GM19193 (cell line): ENCODE data around the gene CYTH1.

ENCODE experiments used
- POLR2A ChIP-seq: IDR thresholded peaks from 4 replicates; pipeline ENCODE4 v1.6.1; 2011; ENCODE audit not compliant: insufficient read depth, insufficient read length; ENCODE audit errors: extremely low read depth

The CYTH1 gene

GRCh38 chr17:78815696-78816095, 33.6 kb upstream of the CYTH1 start:
- TF ChIP-seq POLR2A = no peak

GRCh38 chr17:78812855-78813254, 30.8 kb upstream of the CYTH1 start:
- TF ChIP-seq POLR2A = no peak

- no peak for TF ChIP-seq POLR2A
Measured at GRCh38 chr17:78808163-78808562, 26.1 kb upstream of the CYTH1 start.

GRCh38 chr17:78806451-78806850, 24.4 kb upstream of the CYTH1 start:
- TF ChIP-seq POLR2A = no peak

- no peak for TF ChIP-seq POLR2A
Measured at GRCh38 chr17:78805301-78805700, 23.2 kb upstream of the CYTH1 start.

- TF ChIP-seq POLR2A = no peak
Measured at GRCh38 chr17:78804777-78805176, 22.7 kb upstream of the CYTH1 start.

GRCh38 chr17:78803186-78803845, 21.2 kb upstream of the CYTH1 start:
- TF ChIP-seq POLR2A = no peak

- TF ChIP-seq POLR2A = no peak
Measured at GRCh38 chr17:78802459-78802858, 20.4 kb upstream of the CYTH1 start.

GRCh38 chr17:78802008-78802407, 19.9 kb upstream of the CYTH1 start:
- no peak for TF ChIP-seq POLR2A

- TF ChIP-seq POLR2A = no peak
Measured at GRCh38 chr17:78800132-78800931, 18.3 kb upstream of the CYTH1 start.

GRCh38 chr17:78798695-78799559, 16.9 kb upstream of the CYTH1 start:
- no peak for TF ChIP-seq POLR2A

GRCh38 chr17:78797691-78798585, 15.9 kb upstream of the CYTH1 start:
- no peak for TF ChIP-seq POLR2A

- no peak for TF ChIP-seq POLR2A
Measured at GRCh38 chr17:78797213-78797612, 15.1 kb upstream of the CYTH1 start.

- no peak for TF ChIP-seq POLR2A
Measured at GRCh38 chr17:78796517-78796900, 14.4 kb upstream of the CYTH1 start.
